ENCODE data around the gene CDH22.

Gene CDH22

GRCh38 chr20:46195264-46196036 lies 112.8 kb downstream of the CDH22 start:
- H3K23ac ChIP-seq (ENCODE audit: low read depth, low read length, poor library complexity): no peak overlapping the region
- H2BK5ac ChIP-seq (ENCODE audit: low read length): no peak overlapping the region
- no peaks in the 10 kb centered on the region for H3K36me3 ChIP-seq (replicated peaks in 1 of 2; ENCODE audit: control insufficient read depth in 2 of 2, insufficient read depth in 2 of 2, low read length in 2 of 2)
- H4K8ac ChIP-seq (ENCODE audit: low read depth, low read length): no peak overlapping the region
- no CpG with 5 or more reads among the region's 17 CpGs for WGBS, 2 donors (ENCODE audit: extremely low coverage in 2 of 2, insufficient read length in 2 of 2, insufficient replicate concordance in 1 of 2)
- H3K27me3 ChIP-seq (ENCODE audit: control insufficient read depth in 3 of 3, insufficient read depth in 3 of 3, low read depth in 1 of 3, low read length in 3 of 3): peaks cover 0 to 8% (median 0%) of the 10 kb centered on the region in 3 experiments
- peaks cover 0 to 21% of the 10 kb centered on the region in 2 donors for H3K4me1 ChIP-seq (ENCODE audit: control insufficient read depth in 2 of 2, insufficient read depth in 1 of 2, low read depth in 1 of 2, low read length in 2 of 2)
- H3K79me1 ChIP-seq (ENCODE audit: low read depth, low read length): no peaks in the 10 kb centered on the region
- no peak overlapping the region for H2BK15ac ChIP-seq (ENCODE audit: low read length)
- no peak overlapping the region for H3K4ac ChIP-seq (ENCODE audit: low read length)
- no peak overlapping the region for H4K91ac ChIP-seq (ENCODE audit: low read depth, low read length, poor library complexity)
- H3K4me3 ChIP-seq (ENCODE audit: low read length in 2 of 2): no peak overlapping the region
- no peak overlapping the region for H3K27ac ChIP-seq (replicated peaks; ENCODE audit: low read length)
- H2AFZ ChIP-seq (ENCODE audit: low read length): no peak overlapping the region
- no peak overlapping the region for H2BK12ac ChIP-seq (ENCODE audit: low read length)
- peak overlapping the region; percentile 5 for H3K18ac ChIP-seq (ENCODE audit: low read length)
- H2BK120ac ChIP-seq (ENCODE audit: low read depth, low read length): no peak overlapping the region
- no peak for DNase-seq (ENCODE audit: low spot score)
- no peak overlapping the region for H3K4me2 ChIP-seq (ENCODE audit: insufficient read depth, low read length, poor library complexity, severe bottlenecking)
- no peak overlapping the region for H3K9ac ChIP-seq (ENCODE audit: low read depth, low read length, poor library complexity)
- no peak overlapping the region for H2AK5ac ChIP-seq (ENCODE audit: low read depth, low read length)
- no peak overlapping the region for H3K14ac ChIP-seq (ENCODE audit: low read length)
- no peaks in the 10 kb centered on the region for H3K9me3 ChIP-seq (replicated peaks in 1 of 2; ENCODE audit: control insufficient read depth in 2 of 2, insufficient read depth in 1 of 2, low read depth in 1 of 2, low read length in 2 of 2)

GRCh38 chr20:46194409-46194808 lies 113.9 kb downstream of the CDH22 start:
- Histone ChIP-seq H3K27ac (replicated peaks; ENCODE audit: low read length) (no peak overlapping the region), H3K27me3 (ENCODE audit: control insufficient read depth in 3 of 3, insufficient read depth in 3 of 3, low read depth in 1 of 3, low read length in 3 of 3) (peaks cover 0 to 14% (median 0%) of the 10 kb centered on the region in 3 experiments), H2BK15ac (ENCODE audit: low read length) (peak overlapping the region; percentile 34), H3K9ac (ENCODE audit: low read depth, low read length, poor library complexity) (no peak overlapping the region), H3K79me1 (ENCODE audit: low read depth, low read length) (no peaks in the 10 kb centered on the region), H3K23ac (ENCODE audit: low read depth, low read length, poor library complexity) (no peak overlapping the region), H3K4me2 (ENCODE audit: insufficient read depth, low read length, poor library complexity, severe bottlenecking) (no peak overlapping the region), H3K4me1 (ENCODE audit: control insufficient read depth in 2 of 2, insufficient read depth in 1 of 2, low read depth in 1 of 2, low read length in 2 of 2) (peaks cover 0 to 19% of the 10 kb centered on the region in 2 donors), H3K36me3 (replicated peaks in 1 of 2; ENCODE audit: control insufficient read depth in 2 of 2, insufficient read depth in 2 of 2, low read length in 2 of 2) (no peaks in the 10 kb centered on the region), H3K9me3 (replicated peaks in 1 of 2; ENCODE audit: control insufficient read depth in 2 of 2, insufficient read depth in 1 of 2, low read depth in 1 of 2, low read length in 2 of 2) (no peaks in the 10 kb centered on the region), H4K8ac (ENCODE audit: low read depth, low read length) (no peak overlapping the region), H3K14ac (ENCODE audit: low read length) (no peak overlapping the region), H3K4me3 (ENCODE audit: low read length in 2 of 2) (no peak overlapping the region), H3K4ac (ENCODE audit: low read length) (no peak overlapping the region), H2AK5ac (ENCODE audit: low read depth, low read length) (no peak overlapping the region), H4K91ac (ENCODE audit: low read depth, low read length, poor library complexity) (no peak overlapping the region), H3K18ac (ENCODE audit: low read length) (peak overlapping the region; percentile 39), H2BK12ac (ENCODE audit: low read length) (no peak overlapping the region), H2AFZ (ENCODE audit: low read length) (no peak overlapping the region), H2BK5ac (ENCODE audit: low read length) (no peak overlapping the region), H2BK120ac (ENCODE audit: low read depth, low read length) (no peak overlapping the region)
- WGBS, 2 donors (ENCODE audit: extremely low coverage in 2 of 2, insufficient read length in 2 of 2, insufficient replicate concordance in 1 of 2): no CpG with 5 or more reads among the region's 4 CpGs
- no peak for DNase-seq (ENCODE audit: low spot score)

GRCh38 chr20:46192376-46192944 lies 115.8 kb downstream of the CDH22 start:
- Histone ChIP-seq H2BK15ac (ENCODE audit: low read length) (no peak overlapping the region), H2BK120ac (ENCODE audit: low read depth, low read length) (no peak overlapping the region), H4K91ac (ENCODE audit: low read depth, low read length, poor library complexity) (no peak overlapping the region), H2AFZ (ENCODE audit: low read length) (no peak overlapping the region), H3K9me3 (replicated peaks in 1 of 2; ENCODE audit: control insufficient read depth in 2 of 2, insufficient read depth in 1 of 2, low read depth in 1 of 2, low read length in 2 of 2) (no peaks in the 10 kb centered on the region), H4K8ac (ENCODE audit: low read depth, low read length) (no peak overlapping the region), H3K18ac (ENCODE audit: low read length) (peak overlapping the region; percentile 63), H3K4me2 (ENCODE audit: insufficient read depth, low read length, poor library complexity, severe bottlenecking) (no peak overlapping the region), H3K27ac (replicated peaks; ENCODE audit: low read length) (no peak overlapping the region), H2BK12ac (ENCODE audit: low read length) (no peak overlapping the region), H3K27me3 (ENCODE audit: control insufficient read depth in 3 of 3, insufficient read depth in 3 of 3, low read depth in 1 of 3, low read length in 3 of 3) (peaks cover 0 to 14% (median 0%) of the 10 kb centered on the region in 3 experiments), H3K4me3 (ENCODE audit: low read length in 2 of 2) (no peak overlapping the region), H3K79me1 (ENCODE audit: low read depth, low read length) (no peaks in the 10 kb centered on the region), H3K23ac (ENCODE audit: low read depth, low read length, poor library complexity) (no peak overlapping the region), H3K9ac (ENCODE audit: low read depth, low read length, poor library complexity) (no peak overlapping the region), H2AK5ac (ENCODE audit: low read depth, low read length) (peak overlapping the region; percentile 53), H2BK5ac (ENCODE audit: low read length) (no peak overlapping the region), H3K14ac (ENCODE audit: low read length) (no peak overlapping the region), H3K36me3 (replicated peaks in 1 of 2; ENCODE audit: control insufficient read depth in 2 of 2, insufficient read depth in 2 of 2, low read length in 2 of 2) (no peaks in the 10 kb centered on the region), H3K4me1 (ENCODE audit: control insufficient read depth in 2 of 2, insufficient read depth in 1 of 2, low read depth in 1 of 2, low read length in 2 of 2) (peaks cover 0 to 6% of the 10 kb centered on the region in 2 donors), H3K4ac (ENCODE audit: low read length) (no peak overlapping the region)
- WGBS, 2 donors (ENCODE audit: extremely low coverage in 2 of 2, insufficient read length in 2 of 2, insufficient replicate concordance in 1 of 2): no CpG with 5 or more reads among the region's 6 CpGs
- no peak for DNase-seq (ENCODE audit: low spot score)

- Histone ChIP-seq H3K9ac (ENCODE audit: low read depth, low read length, poor library complexity) (no peak overlapping the region), H3K18ac (ENCODE audit: low read length) (no peak overlapping the region), H3K9me3 (replicated peaks in 1 of 2; ENCODE audit: control insufficient read depth in 2 of 2, insufficient read depth in 1 of 2, low read depth in 1 of 2, low read length in 2 of 2) (peaks cover 0 to 3% of the 10 kb centered on the region in 2 donors), H3K27ac (replicated peaks; ENCODE audit: low read length) (no peak overlapping the region), H4K8ac (ENCODE audit: low read depth, low read length) (no peak overlapping the region), H3K79me1 (ENCODE audit: low read depth, low read length) (no peaks in the 10 kb centered on the region), H3K4me3 (ENCODE audit: low read length in 2 of 2) (no peak overlapping the region), H2AK5ac (ENCODE audit: low read depth, low read length) (no peak overlapping the region), H3K27me3 (ENCODE audit: control insufficient read depth in 3 of 3, insufficient read depth in 3 of 3, low read depth in 1 of 3, low read length in 3 of 3) (peaks cover 0 to 14% (median 0%) of the 10 kb centered on the region in 3 experiments), H3K4me2 (ENCODE audit: insufficient read depth, low read length, poor library complexity, severe bottlenecking) (no peak overlapping the region), H3K4ac (ENCODE audit: low read length) (no peak overlapping the region), H2AFZ (ENCODE audit: low read length) (no peak overlapping the region), H3K36me3 (replicated peaks in 1 of 2; ENCODE audit: control insufficient read depth in 2 of 2, insufficient read depth in 2 of 2, low read length in 2 of 2) (no peaks in the 10 kb centered on the region), H2BK15ac (ENCODE audit: low read length) (no peak overlapping the region), H3K23ac (ENCODE audit: low read depth, low read length, poor library complexity) (no peak overlapping the region), H2BK12ac (ENCODE audit: low read length) (no peak overlapping the region), H3K14ac (ENCODE audit: low read length) (no peak overlapping the region), H4K91ac (ENCODE audit: low read depth, low read length, poor library complexity) (no peak overlapping the region), H3K4me1 (ENCODE audit: control insufficient read depth in 2 of 2, insufficient read depth in 1 of 2, low read depth in 1 of 2, low read length in 2 of 2) (peaks cover 0 to 5% of the 10 kb centered on the region in 2 donors), H2BK120ac (ENCODE audit: low read depth, low read length) (no peak overlapping the region), H2BK5ac (ENCODE audit: low read length) (no peak overlapping the region)
- no CpG with 5 or more reads among the region's 3 CpGs for WGBS, 2 donors (ENCODE audit: extremely low coverage in 2 of 2, insufficient read length in 2 of 2, insufficient replicate concordance in 1 of 2)
- no peak for DNase-seq (ENCODE audit: low spot score)
Measured at GRCh38 chr20:46191611-46192010, 116.7 kb downstream of the CDH22 start.

All from neuronal stem cell (in vitro differentiated cells).